Measurements from ENCODE around the gene GHRL. TPM values are rescaled to one million over a fixed set of nuclear protein-coding genes. Genes with fewer than 3 reads are reported as not detected.

Gene GHRL
- total and polyA plus RNA-seq, 2 of the 4 experiments (the other 2 are of a cell fraction), result 0.27 TPM; not detected in 1

GRCh38 chr3:10268930-10269329 is 23.8 kb downstream of the GHRL start:
- H3K4me2 ChIP-seq (ENCODE audit: low read depth, low read length), result no peak overlapping the region
- H3K18ac ChIP-seq (ENCODE audit: low read depth, low read length), result no peak overlapping the region
- DNase-seq (no peak), ATAC-seq (ENCODE audit: low read depth) (no peak)
- no peak overlapping the region for H3K23ac ChIP-seq (ENCODE audit: low read depth, low read length)
- WGBS, 2 experiments (ENCODE audit: extremely low coverage in 2 of 2, insufficient read length in 1 of 2), result 100% methylated on average over 3 of the region's 5 CpGs; no CpG with 5 or more reads in 1 of the 2 experiments
- H3K27me3 ChIP-seq (ENCODE audit: control insufficient read depth, insufficient read depth, low read length), result no peaks in the 10 kb centered on the region
- H3K27ac ChIP-seq (ENCODE audit: insufficient read depth, low read length), result no peak overlapping the region
- H3K4ac ChIP-seq (ENCODE audit: low read depth, low read length), result no peak overlapping the region
- no peaks in the 10 kb centered on the region for H3K9me3 ChIP-seq (ENCODE audit: control insufficient read depth, insufficient read depth, low read length)
- H3K56ac ChIP-seq (ENCODE audit: extremely low read depth, insufficient read depth, low read length), result no peak overlapping the region
- intact Hi-C loops (cut with micrococcal nuclease), result no loop called here
- H2BK20ac ChIP-seq (ENCODE audit: low read depth, low read length), result no peak overlapping the region
- peaks cover 6% of the 10 kb centered on the region; the same call in 1 of the 2 replicates for H3K9me1 ChIP-seq (ENCODE audit: insufficient read depth, low read length)
- TF ChIP-seq RFX5 (IDR thresholded peaks at IDR 0.05; ENCODE audit: low read depth, low read length), result no peak
- no peak for TF ChIP-seq ELK1 (IDR thresholded peaks at IDR 0.05; ENCODE audit: borderline replicate concordance, low read depth, low read length)
- H3K4me1 ChIP-seq (ENCODE audit: control insufficient read depth, insufficient read depth, low read length), result peaks cover 6% of the 10 kb centered on the region
- peaks cover 21% of the 10 kb centered on the region for H3K36me3 ChIP-seq (ENCODE audit: control insufficient read depth, insufficient read depth, low read length)
- H2AFZ ChIP-seq (replicated peaks; ENCODE audit: low read length, poor library complexity), result no peak overlapping the region
- no peak overlapping the region for H3K9ac ChIP-seq (ENCODE audit: low read depth, low read length)
- POLR2A ChIA-PET (ENCODE audit: unreplicated experiment), result no interaction called here
- BruUV-seq (replicated peaks), result no TSS peak
- H4K20me1 ChIP-seq (ENCODE audit: insufficient read depth, low read length), result peaks cover 19% of the 10 kb centered on the region
- H3K4me3 ChIP-seq (ENCODE audit: insufficient read depth, low read depth, low read length), result no peak overlapping the region
- H4K5ac ChIP-seq (ENCODE audit: low read depth, low read length), result no peak overlapping the region
- H2BK15ac ChIP-seq (ENCODE audit: low read depth, low read length), result no peak overlapping the region
- in situ Hi-C loops (cut with MboI; ENCODE audit: low sequenced_read_pairs), result no loop called here
- CTCF ChIA-PET, result no interaction called here
- no peak overlapping the region for H2BK120ac ChIP-seq (ENCODE audit: low read depth, low read length)
- no peak overlapping the region for H4K91ac ChIP-seq (ENCODE audit: insufficient read depth, low read depth, low read length)
- H2BK5ac ChIP-seq (ENCODE audit: low read depth, low read length, poor library complexity, severe bottlenecking), result no peak overlapping the region
- peaks cover 27 to 65% of the 10 kb centered on the region in 2 experiments for H3K79me1 ChIP-seq (ENCODE audit: low read depth in 1 of 2, low read length in 2 of 2)
- no peak overlapping the region for H2AK5ac ChIP-seq (ENCODE audit: low read depth, low read length)
- no peak overlapping the region for H3K14ac ChIP-seq (replicated peaks; ENCODE audit: low read depth, low read length)
- H4K8ac ChIP-seq (ENCODE audit: low read depth in 2 of 2, low read length in 2 of 2), result no peak overlapping the region
- dilution Hi-C loops (cut with HindIII; ENCODE audit: low sequenced_read_pairs, unreplicated experiment), result no loop called here
- peak overlapping the region; percentile 48 for H2AK9ac ChIP-seq (replicated peaks; ENCODE audit: low read depth, low read length, poor library complexity)

Data from IMR-90 (cell line).